HG02970 (cell line): ENCODE results near the gene TTC6.

ENCODE experiments used
- ATAC-seq: cut with Tn5 transposase; IDR thresholded peaks from one replicate; pipeline ENCODE4 v1.9.1; 2021; ENCODE audit warnings: mild to moderate bottlenecking, moderate library complexity, moderate number of reproducible peaks; ENCODE audit not compliant: unreplicated experiment, low FRiP score

Gene TTC6

DNA sequence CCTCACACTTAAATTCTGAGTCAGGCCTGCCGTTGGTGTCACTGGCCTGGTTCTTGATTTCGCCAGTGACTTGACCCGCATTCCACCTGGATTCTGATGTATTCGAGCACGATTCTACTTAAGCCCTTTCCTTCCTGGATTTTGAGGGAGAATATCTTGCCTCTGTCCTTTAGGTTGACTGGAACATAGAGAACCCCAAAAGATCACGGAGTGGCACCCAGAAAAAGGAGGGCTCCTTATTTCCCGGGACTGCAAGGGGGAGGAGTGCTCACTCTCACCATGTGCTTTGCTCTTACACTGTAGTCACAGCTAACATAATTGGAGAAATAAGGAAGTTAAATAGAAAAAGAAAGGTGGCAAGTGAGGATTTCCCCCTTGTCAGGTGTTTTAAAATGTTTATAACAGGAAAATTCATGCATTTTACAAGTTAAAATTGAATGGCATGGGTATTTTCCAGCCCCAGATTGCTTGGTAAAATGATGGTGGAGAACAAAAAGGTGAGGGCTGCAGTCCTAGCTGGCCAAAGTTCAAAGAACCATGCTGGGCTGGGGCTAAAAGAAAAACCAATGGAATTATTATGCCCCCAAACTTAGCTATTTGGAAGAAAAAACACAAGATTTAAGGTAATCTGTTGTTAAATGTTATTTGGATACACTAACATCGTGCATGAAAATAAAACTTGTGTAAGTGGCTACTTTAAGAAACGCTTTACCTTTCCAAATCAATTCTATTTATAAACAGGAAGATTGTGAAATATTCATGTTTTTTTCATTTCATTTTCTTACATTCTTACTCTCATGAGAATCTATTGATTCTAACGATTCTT, 9.2 kb upstream of the TTC6 start:
- ATAC-seq = no peak

- no peak for ATAC-seq
Observed at GRCh38 chr14:37586797-37587130, 8.7 kb upstream of the TTC6 start.

DNA sequence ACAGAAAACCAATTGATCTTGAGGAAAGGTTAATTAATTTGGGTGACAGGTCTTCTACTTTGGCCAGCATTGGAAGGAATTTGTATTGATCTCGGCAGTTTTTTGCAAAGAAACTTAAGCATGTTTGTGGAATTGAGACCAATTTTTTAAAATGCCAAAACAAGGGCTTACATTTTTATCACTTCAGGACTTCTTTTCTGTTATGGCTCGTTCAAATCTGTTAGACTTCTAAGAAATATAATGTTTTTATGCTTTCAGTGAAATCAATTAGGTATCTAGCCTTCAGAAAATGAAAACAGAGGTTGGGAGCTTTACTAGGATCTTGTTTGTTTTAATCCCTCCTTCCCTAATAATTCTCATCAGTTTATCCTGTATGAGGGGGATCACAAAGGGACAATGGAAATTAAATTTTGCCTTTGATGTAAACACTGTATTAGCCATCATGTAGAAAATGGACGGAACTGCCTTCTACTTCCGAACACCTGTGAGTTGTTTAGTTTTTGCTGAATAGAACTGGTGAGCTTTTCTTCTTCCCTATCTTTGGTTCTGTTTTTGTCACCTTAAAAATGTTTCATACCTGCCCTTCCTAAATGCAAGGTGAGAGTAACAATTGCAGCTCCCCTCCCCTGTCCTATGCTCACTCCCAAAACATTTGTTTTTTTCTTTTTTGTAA, 8.2 kb upstream of the TTC6 start:
- no peak for ATAC-seq

DNA sequence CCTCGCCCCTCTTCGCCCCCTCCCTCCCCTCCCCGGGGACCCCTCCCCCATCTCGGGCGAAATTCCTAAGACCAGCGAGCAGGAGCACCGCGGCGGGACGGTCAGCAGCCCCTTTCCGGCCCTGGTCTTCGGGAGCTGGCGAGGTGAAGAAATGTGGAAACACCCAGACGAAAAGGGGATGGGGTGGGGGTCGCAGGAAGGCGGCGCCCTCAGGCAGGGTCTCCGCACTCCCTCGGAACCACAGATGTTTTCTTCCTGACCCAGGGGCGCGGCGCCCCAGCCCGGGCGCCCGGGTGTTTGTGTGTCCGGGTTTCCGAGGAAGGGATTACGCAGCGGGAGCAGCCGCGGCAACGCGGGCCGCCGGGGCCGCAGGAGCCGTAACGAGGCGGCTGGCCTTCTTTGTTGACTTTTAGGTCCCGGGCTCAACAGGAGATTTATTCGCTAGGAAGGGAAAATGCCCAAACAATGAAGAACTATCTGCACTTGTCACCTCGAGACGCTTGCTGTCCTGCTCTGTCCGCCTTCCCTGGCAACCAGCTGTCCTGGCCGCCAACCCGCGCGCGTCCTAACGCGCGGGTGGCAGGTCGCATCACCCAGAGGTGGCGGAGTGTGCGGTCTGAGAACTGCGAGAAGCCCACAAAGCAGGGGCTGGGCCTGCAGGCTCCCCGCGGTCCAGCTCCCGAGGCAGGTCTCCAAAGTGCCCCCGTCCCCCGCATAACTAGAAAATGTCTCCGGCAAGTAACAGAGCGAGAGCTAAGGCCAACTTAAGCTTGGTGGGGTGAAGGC, 7.4 kb upstream of the TTC6 start:
- ATAC-seq = no peak

GRCh38 chr14:37588667-37588955, 6.8 kb upstream of the TTC6 start:
- no peak for ATAC-seq

DNA sequence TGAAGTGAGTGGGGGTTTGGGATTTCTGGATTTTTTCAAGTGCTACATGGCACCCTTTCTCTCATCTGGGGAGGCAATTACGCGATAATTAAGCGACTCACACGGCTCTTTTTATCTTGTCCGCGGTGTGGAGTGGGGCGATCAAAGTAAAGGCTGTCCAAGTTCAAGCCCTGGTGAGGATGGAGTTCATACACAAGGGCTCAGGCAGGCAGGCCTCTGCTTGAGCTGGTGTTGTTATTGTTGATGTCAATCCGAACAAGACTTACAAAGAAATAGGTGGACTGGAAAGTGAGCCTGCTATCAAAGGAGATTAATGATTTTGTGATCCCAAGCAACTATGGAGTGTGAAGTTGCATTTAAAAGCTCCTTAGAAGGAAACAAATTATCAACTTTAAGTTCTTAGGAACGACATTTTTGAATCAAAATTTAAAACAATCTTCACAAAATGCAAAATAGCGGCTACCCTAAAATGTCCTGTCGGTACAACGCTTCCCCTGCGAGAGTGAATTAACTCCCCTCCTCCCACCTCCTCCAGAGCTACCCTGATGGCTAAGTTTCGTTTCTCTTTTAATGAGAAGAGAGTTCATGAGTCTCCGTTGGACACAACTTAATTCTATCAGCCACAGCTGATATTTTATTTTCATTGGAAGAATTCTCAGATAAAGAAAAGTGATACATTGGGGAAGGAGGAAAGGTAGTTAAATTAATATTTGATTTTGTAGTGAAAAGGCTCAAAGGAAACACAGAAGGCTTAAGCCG, 6.3 kb upstream of the TTC6 start:
- ATAC-seq = no peak

- no peak for ATAC-seq
Observed at GRCh38 chr14:37589715-37590427, 5.6 kb upstream of the TTC6 start.

DNA sequence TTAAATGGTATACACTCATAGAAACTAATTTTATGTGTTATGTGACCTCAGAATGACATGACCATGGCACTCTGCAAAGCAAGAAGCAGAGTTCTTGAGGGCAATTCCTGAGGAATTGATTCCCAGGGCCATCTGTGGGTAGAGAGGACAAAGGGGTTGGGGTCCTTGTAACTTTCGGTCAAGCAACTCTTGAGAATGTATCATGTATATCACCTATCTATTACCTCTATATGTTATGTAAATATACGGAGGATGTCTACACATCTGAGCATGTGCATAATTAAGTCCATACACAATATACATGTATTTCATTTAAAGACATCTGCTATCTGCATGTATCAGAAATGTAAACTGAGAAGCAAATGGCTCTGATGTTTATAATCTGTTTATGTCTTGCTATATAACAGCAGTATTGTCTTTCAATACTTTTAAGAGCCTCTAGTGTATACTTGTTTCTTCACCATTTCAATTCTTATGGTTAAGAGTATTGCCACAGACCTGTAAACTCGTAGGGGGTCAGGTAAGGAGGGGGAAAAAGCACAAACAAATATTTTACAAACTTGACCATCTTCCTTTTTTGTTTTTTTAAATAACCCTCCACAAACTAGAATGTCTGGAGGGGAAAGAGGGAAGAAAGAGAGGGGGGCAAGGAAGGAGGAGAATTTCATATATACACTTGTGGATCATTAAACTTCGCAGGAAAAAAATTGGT, 4.8 kb upstream of the TTC6 start:
- ATAC-seq = no peak

- no peak for ATAC-seq
Observed at GRCh38 chr14:37591311-37591940, 4.0 kb upstream of the TTC6 start.

GRCh38 chr14:37591941-37592481, 3.4 kb upstream of the TTC6 start:
- no peak for ATAC-seq

GRCh38 chr14:37592482-37593408, 2.7 kb upstream of the TTC6 start:
- ATAC-seq = no peak

DNA sequence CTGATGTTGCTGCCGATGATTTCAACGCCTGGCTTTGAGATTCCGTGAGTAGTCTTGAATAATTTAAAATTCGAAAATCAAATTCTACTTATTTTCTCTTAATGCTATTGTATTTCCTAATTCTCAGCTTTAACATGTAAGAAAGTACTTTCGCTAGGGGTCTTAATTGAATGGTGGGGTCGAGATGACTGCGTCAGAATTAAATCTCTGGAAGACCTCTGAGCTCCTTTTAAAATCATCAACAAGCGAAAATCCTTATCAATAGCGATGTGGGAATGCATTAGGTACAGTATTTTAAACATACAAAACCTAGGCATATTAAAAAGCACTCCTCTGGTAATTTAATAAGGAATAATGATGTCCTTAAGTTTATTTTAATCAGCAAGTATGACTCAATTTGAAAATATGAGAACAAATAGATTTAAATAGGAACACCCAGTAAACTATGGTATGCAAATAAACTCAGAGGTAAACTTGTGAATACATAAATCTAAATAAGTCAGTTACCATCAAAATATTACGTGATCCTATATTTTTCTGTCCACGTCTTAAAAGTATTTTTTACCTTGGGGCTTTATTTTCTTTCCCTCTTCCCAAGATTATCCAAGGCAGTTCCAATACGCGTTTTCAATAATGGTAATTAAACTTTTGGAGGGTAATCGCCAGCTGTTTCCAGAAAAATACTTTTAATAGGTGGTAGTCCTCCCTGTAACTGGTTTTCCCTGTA, 1.8 kb upstream of the TTC6 start:
- no peak for ATAC-seq

DNA sequence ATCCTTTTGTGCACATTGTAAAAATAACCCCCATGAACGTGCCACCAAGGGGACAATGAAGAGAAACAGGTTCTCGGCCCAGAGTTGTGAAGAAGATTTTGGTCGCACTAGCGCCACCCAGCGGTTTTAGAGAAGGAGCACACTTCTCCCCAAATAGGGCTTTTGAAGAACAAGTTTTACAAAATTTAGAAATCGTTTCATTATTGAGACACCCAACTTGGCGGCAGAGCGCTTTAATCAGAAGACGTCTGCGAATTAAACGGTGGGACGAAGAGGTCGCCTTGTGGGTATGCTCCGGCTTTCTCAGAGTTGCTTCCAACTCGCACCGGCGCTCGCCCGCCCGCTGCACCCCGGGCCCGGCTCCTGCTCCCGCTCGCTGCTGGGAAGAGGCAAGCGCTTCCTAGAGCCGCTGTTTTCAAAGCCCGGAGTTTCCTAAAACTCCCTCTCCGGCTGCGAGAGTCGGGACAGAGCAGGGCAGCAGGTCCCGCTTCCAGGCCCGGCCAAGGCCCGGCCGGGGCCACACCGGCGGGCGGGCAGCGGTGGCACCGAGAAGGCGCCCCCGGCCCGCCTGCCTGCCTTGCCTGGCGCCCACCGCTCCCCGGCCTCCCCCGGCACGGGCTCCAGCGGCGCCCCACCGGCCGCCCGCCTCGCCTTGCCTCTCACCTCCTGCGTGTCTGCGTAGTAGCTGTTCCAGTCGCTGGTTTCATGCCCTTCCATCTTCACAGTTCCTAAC, 1.0 kb upstream of the TTC6 start:
- no peak for ATAC-seq

DNA sequence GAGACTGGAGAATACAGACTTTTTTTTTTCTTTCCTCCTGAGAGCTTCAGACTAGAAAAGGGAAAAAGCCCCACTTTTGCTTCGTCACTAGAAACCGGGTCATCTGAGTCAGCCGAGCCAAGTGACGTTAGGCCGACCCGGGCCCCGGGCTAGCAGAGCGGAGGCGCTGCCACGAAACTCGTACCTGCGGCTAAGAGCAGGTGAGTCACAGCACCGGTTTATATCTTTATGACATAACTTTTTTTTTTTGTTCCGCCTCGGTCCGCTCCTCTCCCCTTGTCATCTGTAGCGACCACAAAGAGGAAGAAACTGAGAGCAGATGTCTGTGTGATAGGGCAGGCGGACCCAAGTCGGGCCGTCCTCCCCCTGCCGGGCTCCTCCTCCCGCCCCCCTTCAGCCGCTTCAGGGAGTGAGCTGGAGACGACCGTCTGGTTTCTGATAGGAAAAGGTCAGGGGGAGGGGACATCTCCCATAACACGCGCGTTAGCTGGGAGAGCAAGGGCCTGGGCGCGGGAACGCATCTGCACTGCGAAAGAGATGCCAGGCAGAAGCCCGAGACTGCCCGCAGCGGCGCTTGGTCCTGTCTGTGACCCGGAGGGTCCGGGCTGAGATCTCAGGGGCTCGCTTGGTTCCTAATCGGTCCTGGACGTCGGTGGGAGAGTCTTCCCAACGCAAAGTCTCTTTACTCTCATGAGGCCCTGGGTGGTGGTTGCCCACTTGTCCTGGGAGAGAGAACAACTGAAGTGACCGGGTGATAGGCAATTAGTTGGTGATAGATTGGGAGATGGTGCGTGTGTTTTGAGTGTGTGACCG, 586 bp downstream of the TTC6 start:
- ATAC-seq = peak; percentile 52

DNA sequence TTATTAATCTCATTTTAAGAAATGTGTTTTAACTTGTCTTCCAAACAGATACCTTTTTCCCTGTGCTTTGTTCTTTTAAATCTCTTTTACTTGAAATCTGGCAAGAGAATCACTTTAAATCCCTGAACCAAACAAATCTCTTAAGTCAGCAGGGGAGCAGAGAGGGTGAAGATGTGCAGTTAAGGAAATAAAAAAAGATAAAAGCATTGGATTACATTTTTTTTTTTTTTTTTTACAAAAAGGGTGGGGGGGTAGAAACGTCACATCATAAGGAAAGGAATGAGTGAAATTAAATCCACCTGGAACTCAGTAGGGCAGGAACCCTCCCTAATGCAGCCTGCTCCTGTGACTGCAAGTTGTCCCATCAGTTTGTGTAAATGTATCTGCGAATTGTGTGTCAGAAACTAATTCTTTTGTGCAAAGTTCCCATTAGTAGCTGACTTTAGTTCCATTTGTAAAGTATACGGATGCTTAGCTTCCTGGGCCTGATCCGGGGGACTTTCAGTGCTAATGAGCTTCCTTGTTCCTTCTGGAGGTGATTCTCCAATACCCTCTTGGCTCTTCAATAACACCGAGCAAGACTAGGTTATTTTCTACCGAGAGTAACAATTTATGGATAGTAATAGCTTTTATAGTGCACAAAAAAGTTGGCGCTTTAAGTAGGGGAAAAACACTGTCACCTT, 1.5 kb downstream of the TTC6 start:
- no peak for ATAC-seq
